ENCODE results near the gene FHIT. TPM values are rescaled to one million over a fixed set of nuclear protein-coding genes. Genes with fewer than 3 reads are reported as not detected.

The FHIT gene
- total RNA-seq, 1 experiment from 2014 or later, result 20.1 TPM

- Mint-ChIP-seq H3K27me3 (ENCODE audit: insufficient read depth, unreplicated experiment) (no peaks in the 10 kb centered on the region), H3K9me3 (ENCODE audit: unreplicated experiment) (peaks cover 3% of the 10 kb centered on the region), H3K27ac (ENCODE audit: low read depth, unreplicated experiment) (no peak overlapping the region), H3K36me3 (ENCODE audit: insufficient read depth, unreplicated experiment) (no peaks in the 10 kb centered on the region), H3K4me3 (ENCODE audit: unreplicated experiment) (no peak overlapping the region), H3K4me1 (ENCODE audit: insufficient read depth, unreplicated experiment) (no peaks in the 10 kb centered on the region)
- ChIA-PET CTCF (interaction anchor here (0.7 kb wide), 1 partner anchor 1265 kb away, joined by 3 read pairs; no protein-coding TSS in a partner anchor), POLR2A (no interaction called here)
- no peak for DNase-seq (ENCODE audit: unreplicated experiment)
- BruUV-seq (replicated peaks), result no TSS peak
- intact Hi-C loops (cut with micrococcal nuclease), result no loop called here
- TF ChIP-seq CTCF (IDR thresholded peaks at IDR 0.05; ENCODE audit: unreplicated experiment), result no peak
These were observed 1220.3 kb downstream of the FHIT start for GRCh38 chr3:60030982-60031381.

- no peaks in the 10 kb centered on the region for H3K27me3 Mint-ChIP-seq (ENCODE audit: insufficient read depth, unreplicated experiment)
- no peaks in the 10 kb centered on the region for H3K36me3 Mint-ChIP-seq (ENCODE audit: insufficient read depth, unreplicated experiment)
- BruUV-seq (replicated peaks), result no TSS peak
- POLR2A ChIA-PET, result no interaction called here
- no peak for TF ChIP-seq CTCF (IDR thresholded peaks at IDR 0.05; ENCODE audit: unreplicated experiment)
- H3K9me3 Mint-ChIP-seq (ENCODE audit: unreplicated experiment), result no peaks in the 10 kb centered on the region
- CTCF ChIA-PET, result no interaction called here
- intact Hi-C loops (cut with micrococcal nuclease), result no loop called here
- no peak overlapping the region for H3K4me3 Mint-ChIP-seq (ENCODE audit: unreplicated experiment)
- H3K4me1 Mint-ChIP-seq (ENCODE audit: insufficient read depth, unreplicated experiment), result no peaks in the 10 kb centered on the region
- no peak for DNase-seq (ENCODE audit: unreplicated experiment)
- no peak overlapping the region for H3K27ac Mint-ChIP-seq (ENCODE audit: low read depth, unreplicated experiment)
These were observed 1223.0 kb downstream of the FHIT start for GRCh38 chr3:60028233-60028632.

GRCh38 chr3:60027335-60027734 lies 1223.9 kb downstream of the FHIT start:
- Mint-ChIP-seq H3K27me3 (ENCODE audit: insufficient read depth, unreplicated experiment) (no peaks in the 10 kb centered on the region), H3K36me3 (ENCODE audit: insufficient read depth, unreplicated experiment) (no peaks in the 10 kb centered on the region), H3K27ac (ENCODE audit: low read depth, unreplicated experiment) (no peak overlapping the region), H3K9me3 (ENCODE audit: unreplicated experiment) (no peaks in the 10 kb centered on the region), H3K4me1 (ENCODE audit: insufficient read depth, unreplicated experiment) (no peaks in the 10 kb centered on the region), H3K4me3 (ENCODE audit: unreplicated experiment) (no peak overlapping the region)
- no TSS peak for BruUV-seq (replicated peaks)
- intact Hi-C loops (cut with micrococcal nuclease), result no loop called here
- no peak for DNase-seq (ENCODE audit: unreplicated experiment)
- no peak for TF ChIP-seq CTCF (IDR thresholded peaks at IDR 0.05; ENCODE audit: unreplicated experiment)
- ChIA-PET CTCF (interaction anchor here (0.5 kb wide), 1 partner anchor 923 kb away, joined by 5 read pairs; no protein-coding TSS in a partner anchor), POLR2A (no interaction called here)

GRCh38 chr3:60025096-60026050 lies 1225.9 kb downstream of the FHIT start:
- intact Hi-C loops (cut with micrococcal nuclease), result no loop called here
- CTCF ChIA-PET, result interaction anchor here (0.6 kb wide), 2 partner anchors 10 to 1339 kb away, joined by 3 read pairs; no protein-coding TSS in a partner anchor
- H3K4me1 Mint-ChIP-seq (ENCODE audit: insufficient read depth, unreplicated experiment), result no peaks in the 10 kb centered on the region
- POLR2A ChIA-PET, result no interaction called here
- no peak for TF ChIP-seq CTCF (IDR thresholded peaks at IDR 0.05; ENCODE audit: unreplicated experiment)
- no peaks in the 10 kb centered on the region for H3K36me3 Mint-ChIP-seq (ENCODE audit: insufficient read depth, unreplicated experiment)
- no peak overlapping the region for H3K27ac Mint-ChIP-seq (ENCODE audit: low read depth, unreplicated experiment)
- no peaks in the 10 kb centered on the region for H3K27me3 Mint-ChIP-seq (ENCODE audit: insufficient read depth, unreplicated experiment)
- no peaks in the 10 kb centered on the region for H3K9me3 Mint-ChIP-seq (ENCODE audit: unreplicated experiment)
- BruUV-seq (replicated peaks), result no TSS peak
- no peak overlapping the region for H3K4me3 Mint-ChIP-seq (ENCODE audit: unreplicated experiment)
- no peak for DNase-seq (ENCODE audit: unreplicated experiment)

All from MCF 10A (cell line).